Activated CD8-positive, alpha-beta T cell treated with anti-CD3 and anti-CD28 coated beads, Interleukin-2, amount 10 ng/mL, durations not matched to agents 7 days and 5 days (primary cell): Measurements from ENCODE around the gene MAN2B2. TPM values are rescaled to one million over a fixed set of nuclear protein-coding genes. Genes with fewer than 3 reads are reported as not detected.
"Not testable (repeated sequence)": the region's sequence is repeated elsewhere in the genome, so short reads cannot be mapped to it uniquely, and the experiment has no call there.

Source experiments
- ATAC-seq: fragments of 150-1000 bp; cut with Tn5 transposase; one replicate; pipeline ENCODE4 v1.10.0; 2021; ENCODE audit warnings: moderate library complexity
- CTCF ChIA-PET: fragments of 350-600 bp; sonication (Branson Sonifier 250); formaldehyde crosslinking; loops from one replicate; lab custom pipeline; 2021; ENCODE audit warnings: antibody characterized with exemption; lab: Charles Lee
- POLR2A ChIA-PET: fragments of 350-600 bp; sonication (Branson Sonifier 250); formaldehyde crosslinking; loops from one replicate; lab custom pipeline; 2021; ENCODE audit warnings: antibody characterized with exemption; lab: Charles Lee
- DNase-seq: peaks from one replicate; pipeline ENCODE4 v3.0.0-alpha.2; 2020
- H3K27ac Mint-ChIP-seq: one replicate; pipeline ENCODE4 v1.8.0; 2021; ENCODE audit warnings: mild to moderate bottlenecking, mixed read lengths
- H3K27me3 Mint-ChIP-seq: one replicate; pipeline ENCODE4 v1.8.0; 2021; ENCODE audit warnings: low read depth, mixed read lengths
- H3K36me3 Mint-ChIP-seq: one replicate; pipeline ENCODE4 v1.8.0; 2021; ENCODE audit warnings: low read depth, mixed read lengths
- H3K4me1 Mint-ChIP-seq: one replicate; pipeline ENCODE4 v1.8.0; 2021; ENCODE audit warnings: low read depth, mixed read lengths
- H3K4me3 Mint-ChIP-seq: one replicate; pipeline ENCODE4 v1.8.0; 2021; ENCODE audit warnings: mild to moderate bottlenecking, mixed read lengths
- H3K9me3 Mint-ChIP-seq: one replicate; pipeline ENCODE4 v1.8.0; 2022; ENCODE audit warnings: mixed read lengths; ENCODE audit not compliant: insufficient read depth
- total RNA-seq, 2 experiments: library from RNA; stranded (reverse); gene quantifications; one replicate each; pipeline ENCODE4 v1.2.3, GENCODE V29; 2021

MAN2B2 gene
- total RNA-seq, 2 experiments from 2014 or later = 27.6 to 29.1 TPM

GRCh38 chr4:6641971-6642320, 67.0 kb downstream of the MAN2B2 start:
- DNase-seq = no peak
- ChIA-PET POLR2A (interaction anchor here (0.7 to 5.2 kb wide), 8 partner anchors 14 to 109 kb away, joined by 3 to 65 read pairs (median 12); a partner anchor contains a TSS), CTCF (interaction anchor here (0.9 to 4.3 kb wide), 5 partner anchors 14 to 232 kb away, joined by 3 to 27 read pairs (median 6); a partner anchor contains a TSS)
- H3K4me1 Mint-ChIP-seq = peaks cover 25% of the 10 kb centered on the region
- no peaks in the 10 kb centered on the region for H3K9me3 Mint-ChIP-seq
- peak overlapping the region; percentile 98 for H3K27ac Mint-ChIP-seq
- H3K4me3 Mint-ChIP-seq = peak overlapping the region; percentile 97
- no peak for ATAC-seq
- no peaks in the 10 kb centered on the region for H3K27me3 Mint-ChIP-seq
- peaks cover 36% of the 10 kb centered on the region for H3K36me3 Mint-ChIP-seq

- peak overlapping the region; percentile 97 for H3K4me3 Mint-ChIP-seq
- ATAC-seq (no peak), DNase-seq (no peak)
- ChIA-PET CTCF (interaction anchor here (0.7 to 2.0 kb wide), 2 partner anchors 15 to 65 kb away, joined by 3 to 6 read pairs; no protein-coding TSS in a partner anchor), POLR2A (interaction anchor here (0.5 to 5.2 kb wide), 4 partner anchors 16 to 488 kb away, joined by 3 to 65 read pairs (median 15); a partner anchor contains a TSS)
- peaks cover 36% of the 10 kb centered on the region for H3K36me3 Mint-ChIP-seq
- H3K4me1 Mint-ChIP-seq = peaks cover 25% of the 10 kb centered on the region
- no peak overlapping the region for H3K27ac Mint-ChIP-seq
- H3K27me3 Mint-ChIP-seq = no peaks in the 10 kb centered on the region
- no peaks in the 10 kb centered on the region for H3K9me3 Mint-ChIP-seq
These were observed 68.3 kb downstream of the MAN2B2 start for GRCh38 chr4:6643141-6643847.

GRCh38 chr4:6644792-6645530, 70.0 kb downstream of the MAN2B2 start:
- no peak overlapping the region for H3K27ac Mint-ChIP-seq
- ATAC-seq (no peak), DNase-seq (no peak)
- ChIA-PET CTCF (interaction anchor here (1.0 to 1.1 kb wide), 2 partner anchors 29 to 50 kb away, joined by 3 read pairs; no protein-coding TSS in a partner anchor), POLR2A (interaction anchor here (1.3 to 1.6 kb wide), 2 partner anchors 13 to 28 kb away, joined by 5 to 8 read pairs; a partner anchor contains a TSS)
- no peaks in the 10 kb centered on the region for H3K9me3 Mint-ChIP-seq
- H3K27me3 Mint-ChIP-seq = no peaks in the 10 kb centered on the region
- peaks cover 21% of the 10 kb centered on the region for H3K4me1 Mint-ChIP-seq
- H3K4me3 Mint-ChIP-seq = no peak overlapping the region
- peaks cover 36% of the 10 kb centered on the region for H3K36me3 Mint-ChIP-seq

- H3K27ac Mint-ChIP-seq = no peak overlapping the region
- H3K4me1 Mint-ChIP-seq = peaks cover 12% of the 10 kb centered on the region
- DNase-seq (no peak), ATAC-seq (no peak)
- CTCF ChIA-PET = interaction anchor here (1.2 kb wide), 1 partner anchor 73 kb away, joined by 3 read pairs; no protein-coding TSS in a partner anchor
- H3K27me3 Mint-ChIP-seq = no peaks in the 10 kb centered on the region
- peaks cover 17% of the 10 kb centered on the region for H3K36me3 Mint-ChIP-seq
- H3K9me3 Mint-ChIP-seq = no peaks in the 10 kb centered on the region
- no peak overlapping the region for H3K4me3 Mint-ChIP-seq
- POLR2A ChIA-PET = interaction anchor here (0.8 to 1.8 kb wide), 2 partner anchors 26 to 62 kb away, joined by 4 to 8 read pairs; a partner anchor contains a TSS
These were observed 72.2 kb downstream of the MAN2B2 start for GRCh38 chr4:6647169-6647568.

- peaks cover 6% of the 10 kb centered on the region for H3K4me1 Mint-ChIP-seq
- H3K27ac Mint-ChIP-seq = no peak overlapping the region
- H3K4me3 Mint-ChIP-seq = no peak overlapping the region
- ChIA-PET POLR2A (interaction anchor here (1.8 kb wide), 1 partner anchor 26 kb away, joined by 8 read pairs; a partner anchor contains a TSS), CTCF (interaction anchor here (1.2 kb wide), 1 partner anchor 73 kb away, joined by 3 read pairs; no protein-coding TSS in a partner anchor)
- H3K27me3 Mint-ChIP-seq = no peaks in the 10 kb centered on the region
- ATAC-seq (no peak), DNase-seq (no peak)
- no peaks in the 10 kb centered on the region for H3K9me3 Mint-ChIP-seq
- peaks cover 11% of the 10 kb centered on the region for H3K36me3 Mint-ChIP-seq
These were observed 72.7 kb downstream of the MAN2B2 start for GRCh38 chr4:6647582-6648230.

- no peak overlapping the region for H3K4me3 Mint-ChIP-seq
- ChIA-PET CTCF (no interaction called here), POLR2A (no interaction called here)
- H3K27me3 Mint-ChIP-seq = no peaks in the 10 kb centered on the region
- H3K36me3 Mint-ChIP-seq = no peaks in the 10 kb centered on the region
- DNase-seq (no peak), ATAC-seq (no peak)
- no peak overlapping the region for H3K27ac Mint-ChIP-seq
- no peaks in the 10 kb centered on the region for H3K9me3 Mint-ChIP-seq
- H3K4me1 Mint-ChIP-seq = no peaks in the 10 kb centered on the region
These were observed 74.2 kb downstream of the MAN2B2 start for GRCh38 chr4:6649216-6649615.

- H3K36me3 Mint-ChIP-seq, ATAC-seq, H3K27me3 Mint-ChIP-seq, H3K27ac Mint-ChIP-seq, POLR2A ChIA-PET, DNase-seq, H3K4me3 Mint-ChIP-seq, H3K9me3 Mint-ChIP-seq: not testable (repeated sequence)
- H3K4me1 Mint-ChIP-seq = peaks cover 18% of the 10 kb centered on the region
- CTCF ChIA-PET = interaction anchor here (1.1 to 1.5 kb wide), 3 partner anchors 9 to 26 kb away, joined by 3 to 5 read pairs (median 3); no protein-coding TSS in a partner anchor
These were observed 79.2 kb downstream of the MAN2B2 start for GRCh38 chr4:6654211-6654610.

GRCh38 chr4:6655291-6655690, 80.3 kb downstream of the MAN2B2 start:
- H3K4me3 Mint-ChIP-seq, H3K27me3 Mint-ChIP-seq, H3K27ac Mint-ChIP-seq, H3K36me3 Mint-ChIP-seq, H3K9me3 Mint-ChIP-seq, DNase-seq, CTCF ChIA-PET, ATAC-seq: not testable (repeated sequence)
- H3K4me1 Mint-ChIP-seq = peaks cover 18% of the 10 kb centered on the region
- POLR2A ChIA-PET = interaction anchor here (1.4 kb wide), 1 partner anchor 14 kb away, joined by 10 read pairs; the partner anchor contains the start of gene MRFAP1

GRCh38 chr4:6655924-6656323, 80.9 kb downstream of the MAN2B2 start:
- Mint-ChIP-seq H3K27ac (no peak overlapping the region), H3K36me3 (no peaks in the 10 kb centered on the region), H3K4me3 (no peak overlapping the region), H3K4me1 (peaks cover 18% of the 10 kb centered on the region), H3K27me3 (peaks cover 8% of the 10 kb centered on the region), H3K9me3 (no peaks in the 10 kb centered on the region)
- no peak for DNase-seq
- POLR2A ChIA-PET = interaction anchor here (1.4 kb wide), 1 partner anchor 15 kb away, joined by 10 read pairs; the partner anchor contains the start of gene MRFAP1
- ATAC-seq = no peak
- CTCF ChIA-PET = interaction anchor here (1.1 kb wide), 1 partner anchor 14 kb away, joined by 3 read pairs; no protein-coding TSS in a partner anchor

GRCh38 chr4:6657242-6658208, 82.5 kb downstream of the MAN2B2 start:
- Mint-ChIP-seq H3K4me3 (no peak overlapping the region), H3K9me3 (no peaks in the 10 kb centered on the region), H3K27me3 (peaks cover 20% of the 10 kb centered on the region), H3K36me3 (no peaks in the 10 kb centered on the region), H3K27ac (no peak overlapping the region), H3K4me1 (peaks cover 18% of the 10 kb centered on the region)
- ChIA-PET CTCF (interaction anchor here (0.9 to 1.8 kb wide), 4 partner anchors 14 to 216 kb away, joined by 3 to 6 read pairs (median 4); a partner anchor contains a TSS), POLR2A (interaction anchor here (1.1 kb wide), 1 partner anchor 13 kb away, joined by 5 read pairs; no protein-coding TSS in a partner anchor)
- no peak for DNase-seq
- ATAC-seq = no peak
